Karpas-422 (cell line): ENCODE data around the gene MEIKIN. TPM values are rescaled to one million over a fixed set of nuclear protein-coding genes. Genes with fewer than 3 reads are reported as not detected.

ENCODE experiments used
- DNase-seq: peaks from one replicate; pipeline ENCODE4 v3.0.0-alpha.2; 2015
- H2AFZ ChIP-seq: fragments of 200-600 bp; sonication (generic); 2 replicates; pipeline ENCODE4 v1.6.1; 2014; ENCODE audit warnings: antibody characterized with exemption, low read length, mixed read lengths
- H3K27ac ChIP-seq: fragments of 200-600 bp; sonication (generic); 2 replicates; pipeline ENCODE4 v1.5.1; 2014; ENCODE audit warnings: mild to moderate bottlenecking, low read length, moderate library complexity
- H3K27me3 ChIP-seq: fragments of 200-600 bp; sonication (generic); 2 replicates; pipeline ENCODE4 v1.6.1; 2014; ENCODE audit warnings: low read length, mixed read lengths
- H3K36me3 ChIP-seq: fragments of 200-600 bp; sonication (generic); 2 replicates; pipeline ENCODE4 v1.6.1; 2014; ENCODE audit warnings: low read length, mixed read lengths; ENCODE audit not compliant: insufficient read depth
- H3K4me1 ChIP-seq: fragments of 200-600 bp; sonication (generic); 2 replicates; pipeline ENCODE4 v1.6.1; 2014; ENCODE audit warnings: mild to moderate bottlenecking, low read length, mixed read lengths
- H3K4me2 ChIP-seq: fragments of 200-600 bp; sonication (generic); 2 replicates; pipeline ENCODE4 v1.6.1; 2014; ENCODE audit warnings: low read length, low read depth, mild to moderate bottlenecking; ENCODE audit not compliant: poor library complexity, severe bottlenecking
- H3K4me3 ChIP-seq: fragments of 200-600 bp; sonication (generic); 2 replicates; pipeline ENCODE4 v1.5.1; 2014; ENCODE audit warnings: mild to moderate bottlenecking, antibody characterized with exemption, low read length, mixed read lengths
- H3K79me2 ChIP-seq: fragments of 200-600 bp; sonication (generic); 2 replicates; pipeline ENCODE4 v1.6.1; 2014; ENCODE audit warnings: mild to moderate bottlenecking, low read length, mixed read lengths
- H3K9ac ChIP-seq: fragments of 200-600 bp; sonication (generic); 2 replicates; pipeline ENCODE4 v1.6.0; 2014; ENCODE audit warnings: low read length
- H3K9me2 ChIP-seq: fragments of 200-600 bp; sonication (generic), shearing (Covaris generic); replicated peaks from 2 replicates; pipeline ENCODE4 v1.6.0; 2014; ENCODE audit warnings: mild to moderate bottlenecking, low read length, moderate library complexity; ENCODE audit not compliant: insufficient read depth
- H3K9me3 ChIP-seq: fragments of 300-700, 200-600 bp; sonication (generic); 2 replicates; pipeline ENCODE4 v1.6.1; 2014; ENCODE audit warnings: low read length, mixed read lengths
- H4K20me1 ChIP-seq: fragments of 200-600 bp; sonication (generic); 2 replicates; pipeline ENCODE4 v1.6.1; 2014; ENCODE audit warnings: mild to moderate bottlenecking, antibody characterized with exemption, low read length, low read depth; ENCODE audit not compliant: insufficient read depth
- total RNA-seq: library from RNA; depleted of rRNA; stranded (reverse); fragments of >200 nt; shearing (Covaris generic); gene quantifications from 2 replicates; pipeline ENCODE4 v1.2.3, GENCODE V29; 2014; ENCODE audit warnings: low replicate concordance

Gene MEIKIN
- total RNA-seq, 1 experiment from 2014 or later, result not detected

- Histone ChIP-seq H3K79me2 (no peaks in the 10 kb centered on the region), H3K27ac (no peak overlapping the region), H3K9ac (no peak overlapping the region), H3K4me2 (peak overlapping the region; percentile 7), H4K20me1 (no peaks in the 10 kb centered on the region), H3K9me3 (no peaks in the 10 kb centered on the region), H3K4me3 (no peak overlapping the region; the same call in 1 of the 2 replicates), H3K27me3 (no peaks in the 10 kb centered on the region), H3K9me2 (no peaks in the 10 kb centered on the region), H3K4me1 (peaks cover 14% of the 10 kb centered on the region), H2AFZ (peak overlapping the region; percentile 47; the same call in 1 of the 2 replicates), H3K36me3 (no peaks in the 10 kb centered on the region)
- DNase-seq, result peak; percentile 77
These were observed 537 bp downstream of the MEIKIN start for GRCh38 chr5:131944702-131945550.

GRCh38 chr5:131943916-131944315, 1.5 kb downstream of the MEIKIN start:
- H3K27me3 ChIP-seq, result no peaks in the 10 kb centered on the region
- no peaks in the 10 kb centered on the region for H3K79me2 ChIP-seq
- no peaks in the 10 kb centered on the region for H3K36me3 ChIP-seq
- H3K9ac ChIP-seq, result no peak overlapping the region
- peak overlapping the region; percentile 7 for H3K4me2 ChIP-seq
- no peaks in the 10 kb centered on the region for H3K9me3 ChIP-seq
- no peak overlapping the region for H3K27ac ChIP-seq
- no peak overlapping the region for H3K4me3 ChIP-seq
- H4K20me1 ChIP-seq, result no peaks in the 10 kb centered on the region
- DNase-seq, result peak; percentile 47
- peaks cover 14% of the 10 kb centered on the region for H3K4me1 ChIP-seq
- no peak overlapping the region for H2AFZ ChIP-seq
- no peaks in the 10 kb centered on the region for H3K9me2 ChIP-seq

- Histone ChIP-seq H3K4me1 (peaks cover 14% of the 10 kb centered on the region), H3K36me3 (no peaks in the 10 kb centered on the region), H3K27me3 (no peaks in the 10 kb centered on the region), H3K4me3 (no peak overlapping the region), H3K79me2 (no peaks in the 10 kb centered on the region), H3K4me2 (no peak overlapping the region), H2AFZ (no peak overlapping the region), H3K9me3 (no peaks in the 10 kb centered on the region), H3K9ac (no peak overlapping the region), H4K20me1 (no peaks in the 10 kb centered on the region), H3K27ac (no peak overlapping the region), H3K9me2 (no peaks in the 10 kb centered on the region)
- no peak for DNase-seq
These were observed 3.4 kb downstream of the MEIKIN start for GRCh38 chr5:131942016-131942415.

- DNase-seq, result no peak
- Histone ChIP-seq H4K20me1 (no peaks in the 10 kb centered on the region), H3K4me1 (peaks cover 10% of the 10 kb centered on the region), H3K36me3 (no peaks in the 10 kb centered on the region), H3K27ac (no peak overlapping the region), H3K27me3 (no peaks in the 10 kb centered on the region), H2AFZ (no peak overlapping the region), H3K9me3 (no peaks in the 10 kb centered on the region), H3K4me2 (no peak overlapping the region), H3K9me2 (no peaks in the 10 kb centered on the region), H3K79me2 (no peaks in the 10 kb centered on the region), H3K4me3 (no peak overlapping the region), H3K9ac (no peak overlapping the region)
These were observed 5.6 kb downstream of the MEIKIN start for GRCh38 chr5:131939690-131940345.

GRCh38 chr5:131932235-131932634, 13.2 kb downstream of the MEIKIN start:
- no peaks in the 10 kb centered on the region for H3K4me1 ChIP-seq
- H3K4me3 ChIP-seq, result no peak overlapping the region
- H3K27ac ChIP-seq, result no peak overlapping the region
- no peaks in the 10 kb centered on the region for H3K27me3 ChIP-seq
- no peak overlapping the region for H2AFZ ChIP-seq
- H3K9me3 ChIP-seq, result peaks cover 6% of the 10 kb centered on the region; the same call in 1 of the 2 replicates
- H3K79me2 ChIP-seq, result no peaks in the 10 kb centered on the region
- no peaks in the 10 kb centered on the region for H4K20me1 ChIP-seq
- no peaks in the 10 kb centered on the region for H3K36me3 ChIP-seq
- H3K9me2 ChIP-seq, result no peaks in the 10 kb centered on the region
- DNase-seq, result no peak
- no peak overlapping the region for H3K4me2 ChIP-seq
- no peak overlapping the region for H3K9ac ChIP-seq

- Histone ChIP-seq H3K4me2 (no peak overlapping the region), H3K4me3 (no peak overlapping the region), H3K79me2 (no peaks in the 10 kb centered on the region), H3K4me1 (no peaks in the 10 kb centered on the region), H4K20me1 (no peaks in the 10 kb centered on the region), H3K9me2 (0 out of 2 replicates have a peak, but pooled peaks cover 4% of the 10 kb centered on the region), H3K27me3 (no peaks in the 10 kb centered on the region), H3K36me3 (no peaks in the 10 kb centered on the region), H2AFZ (no peak overlapping the region), H3K27ac (no peak overlapping the region), H3K9me3 (peaks cover 15% of the 10 kb centered on the region; the same call in 1 of the 2 replicates), H3K9ac (no peak overlapping the region)
- no peak for DNase-seq
These were observed 16.5 kb downstream of the MEIKIN start for GRCh38 chr5:131928957-131929356.

- DNase-seq, result no peak
- Histone ChIP-seq H3K9me3 (peaks cover 15% of the 10 kb centered on the region; the same call in 1 of the 2 replicates), H3K27ac (no peak overlapping the region), H3K4me2 (no peak overlapping the region), H2AFZ (no peak overlapping the region), H3K27me3 (no peaks in the 10 kb centered on the region), H3K4me1 (no peaks in the 10 kb centered on the region), H3K9me2 (0 out of 2 replicates have a peak, but pooled peaks cover 4% of the 10 kb centered on the region), H3K9ac (no peak overlapping the region), H4K20me1 (no peaks in the 10 kb centered on the region), H3K4me3 (no peak overlapping the region), H3K36me3 (no peaks in the 10 kb centered on the region), H3K79me2 (no peaks in the 10 kb centered on the region)
These were observed 19.3 kb downstream of the MEIKIN start for GRCh38 chr5:131926168-131926567.

GRCh38 chr5:131916481-131916880, 29.0 kb downstream of the MEIKIN start:
- H3K4me3 ChIP-seq, result no peak overlapping the region
- H2AFZ ChIP-seq, result no peak overlapping the region
- H3K79me2 ChIP-seq, result no peaks in the 10 kb centered on the region
- H3K27me3 ChIP-seq, result 0 out of 2 replicates have a peak, but pooled peaks cover 7% of the 10 kb centered on the region
- H3K4me2 ChIP-seq, result no peak overlapping the region
- H3K9me2 ChIP-seq, result no peaks in the 10 kb centered on the region
- no peak overlapping the region for H3K9ac ChIP-seq
- H3K27ac ChIP-seq, result no peak overlapping the region
- H4K20me1 ChIP-seq, result no peaks in the 10 kb centered on the region
- no peak for DNase-seq
- H3K4me1 ChIP-seq, result no peaks in the 10 kb centered on the region
- no peaks in the 10 kb centered on the region for H3K9me3 ChIP-seq
- H3K36me3 ChIP-seq, result no peaks in the 10 kb centered on the region
